GM12875 (cell line): ENCODE results near the gene SIRPG.
"Not testable (repeated sequence)": the region's sequence is repeated elsewhere in the genome, so short reads cannot be mapped to it uniquely, and the experiment has no call there.

ENCODE experiments used
- H3K4me3 ChIP-seq: one replicate; pipeline ENCODE4 v1.5.1; 2011; ENCODE audit warnings: low read depth, low read length, control low read depth
- TF ChIP-seq, protein P1 (sequence below): IDR thresholded peaks from 2 replicates; pipeline ENCODE4 v1.5.1; 2011; ENCODE audit warnings: low read depth, mild to moderate bottlenecking, control low read depth, inconsistent platforms, low read length, moderate library complexity, borderline replicate concordance; ENCODE audit not compliant: insufficient read depth

Gene SIRPG

DNA sequence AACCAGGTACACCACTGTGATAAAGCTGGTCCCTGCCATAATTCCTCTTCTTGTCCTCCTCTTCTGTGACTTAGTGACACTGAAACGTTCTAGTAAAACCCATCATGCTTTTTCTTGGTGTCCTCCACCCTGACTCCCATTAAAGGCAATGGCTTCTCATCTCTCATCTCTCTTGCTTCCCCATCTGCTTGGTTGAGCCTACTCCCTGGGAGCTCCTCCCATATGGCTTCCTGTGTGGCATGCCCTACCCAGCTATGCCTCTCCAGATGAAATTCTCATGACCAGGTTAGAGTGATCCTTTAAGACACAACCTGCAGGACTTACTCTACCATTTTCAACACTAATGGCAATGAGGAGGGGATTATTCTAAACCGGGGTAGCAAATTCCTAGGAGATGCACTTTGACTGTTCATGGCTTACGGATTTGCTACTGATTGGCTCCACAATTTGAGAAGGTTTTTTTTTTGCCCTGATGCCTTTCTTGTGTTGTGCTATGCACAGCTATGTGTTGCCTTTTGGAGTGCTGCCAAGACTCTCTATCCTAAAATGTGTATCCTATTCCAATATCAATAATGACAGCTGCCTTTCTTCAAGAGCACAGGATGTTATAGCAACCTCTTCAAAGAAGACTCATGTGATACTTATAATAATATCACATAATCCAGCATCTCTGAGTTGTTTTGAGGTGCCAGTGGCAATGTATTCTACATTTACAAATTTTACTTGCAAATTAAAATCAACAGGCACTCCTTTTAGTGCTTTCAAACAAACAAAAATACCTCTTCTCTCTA, 6.1 kb downstream of the SIRPG start:
- no peak overlapping the region for H3K4me3 ChIP-seq
- TF ChIP-seq, protein P1, sequence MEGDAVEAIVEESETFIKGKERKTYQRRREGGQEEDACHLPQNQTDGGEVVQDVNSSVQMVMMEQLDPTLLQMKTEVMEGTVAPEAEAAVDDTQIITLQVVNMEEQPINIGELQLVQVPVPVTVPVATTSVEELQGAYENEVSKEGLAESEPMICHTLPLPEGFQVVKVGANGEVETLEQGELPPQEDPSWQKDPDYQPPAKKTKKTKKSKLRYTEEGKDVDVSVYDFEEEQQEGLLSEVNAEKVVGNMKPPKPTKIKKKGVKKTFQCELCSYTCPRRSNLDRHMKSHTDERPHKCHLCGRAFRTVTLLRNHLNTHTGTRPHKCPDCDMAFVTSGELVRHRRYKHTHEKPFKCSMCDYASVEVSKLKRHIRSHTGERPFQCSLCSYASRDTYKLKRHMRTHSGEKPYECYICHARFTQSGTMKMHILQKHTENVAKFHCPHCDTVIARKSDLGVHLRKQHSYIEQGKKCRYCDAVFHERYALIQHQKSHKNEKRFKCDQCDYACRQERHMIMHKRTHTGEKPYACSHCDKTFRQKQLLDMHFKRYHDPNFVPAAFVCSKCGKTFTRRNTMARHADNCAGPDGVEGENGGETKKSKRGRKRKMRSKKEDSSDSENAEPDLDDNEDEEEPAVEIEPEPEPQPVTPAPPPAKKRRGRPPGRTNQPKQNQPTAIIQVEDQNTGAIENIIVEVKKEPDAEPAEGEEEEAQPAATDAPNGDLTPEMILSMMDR, result no peak

DNA sequence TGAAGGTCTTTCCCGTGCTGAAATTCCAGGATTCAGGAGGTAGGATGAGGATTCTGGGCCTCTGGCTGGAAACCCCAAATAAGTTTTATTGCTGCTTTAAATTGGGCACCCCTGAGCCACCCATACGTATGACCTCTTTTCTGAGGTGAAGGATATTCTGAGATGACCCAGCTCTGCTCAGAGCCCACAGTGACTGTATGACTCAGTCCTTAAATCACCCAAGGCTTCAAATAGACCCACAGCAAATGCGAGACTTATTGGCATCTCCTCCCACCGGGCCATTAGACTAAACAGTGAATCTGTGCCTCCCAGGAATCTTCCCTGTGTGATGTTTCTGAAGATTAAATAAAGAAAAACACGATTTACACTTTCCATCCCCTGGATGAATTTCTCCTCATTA, 9.5 kb downstream of the SIRPG start:
- H3K4me3 ChIP-seq, result no peak overlapping the region
- TF ChIP-seq, protein P1, result no peak

DNA sequence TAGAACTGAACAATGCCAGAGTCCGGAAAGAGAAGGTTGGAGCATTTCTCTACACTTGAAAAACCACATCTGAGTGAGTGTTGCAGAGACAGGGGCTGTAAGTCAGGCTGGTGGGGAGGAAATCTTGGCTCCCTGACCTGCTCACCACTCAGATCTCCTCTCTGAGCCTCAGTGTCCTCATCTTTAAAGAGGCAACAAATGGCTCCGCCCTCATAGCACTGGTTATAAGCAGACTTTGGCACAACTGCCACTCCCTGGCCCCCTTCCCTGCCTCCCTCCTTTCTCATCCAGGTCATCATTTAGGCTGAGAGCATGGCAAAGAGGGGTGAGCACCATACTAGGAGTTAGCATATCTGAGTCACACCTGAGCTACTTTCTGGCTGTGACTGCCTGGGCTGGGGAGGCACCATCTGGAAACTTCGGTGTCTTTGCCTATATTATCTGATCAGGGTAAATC, 10.6 kb downstream of the SIRPG start:
- TF ChIP-seq, protein P1, result no peak
- no peak overlapping the region for H3K4me3 ChIP-seq

DNA sequence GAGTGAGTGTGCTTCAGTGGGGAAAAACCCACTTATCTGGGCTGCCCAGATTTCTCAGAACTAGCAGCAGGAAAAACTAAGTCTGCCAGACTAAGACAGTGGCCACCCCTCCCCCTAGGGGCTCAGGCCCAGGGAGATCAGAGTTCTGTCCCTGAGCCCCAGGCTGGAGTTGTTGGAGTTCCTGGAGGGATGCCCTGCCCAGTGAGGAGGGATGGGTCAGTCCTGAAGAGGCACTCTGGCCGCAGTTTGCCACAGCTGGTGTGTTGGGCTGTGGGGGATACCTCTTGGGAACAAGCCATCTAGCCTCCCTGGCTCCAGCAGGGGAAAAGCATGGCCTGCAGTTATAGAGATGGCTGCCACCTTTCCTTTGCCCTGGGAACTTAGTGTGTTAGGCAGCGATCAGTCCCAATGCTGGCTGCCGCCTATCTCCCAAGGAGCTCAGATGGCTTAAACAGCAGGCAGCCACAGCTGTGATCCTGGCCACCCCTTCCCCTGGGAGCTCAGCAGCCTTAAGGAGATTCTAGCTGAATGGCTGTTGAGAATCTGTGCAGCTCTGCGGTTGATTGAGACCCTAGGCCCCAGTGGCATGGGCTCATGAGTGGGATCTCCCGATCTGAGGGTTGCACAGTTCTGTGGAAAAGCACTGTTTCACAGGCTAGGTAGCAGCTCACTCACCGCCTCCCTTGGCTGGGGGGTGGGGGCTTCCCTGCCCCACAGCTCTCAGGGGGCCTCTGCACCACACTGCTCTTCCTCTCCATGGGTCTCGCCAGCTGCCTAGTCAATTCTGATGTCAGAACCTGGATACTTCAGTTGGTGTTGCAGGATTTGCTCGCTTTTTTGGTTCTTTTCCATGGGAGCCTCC, 13.2 kb downstream of the SIRPG start:
- H3K4me3 ChIP-seq, result no peak overlapping the region
- TF ChIP-seq, protein P1, result no peak

DNA sequence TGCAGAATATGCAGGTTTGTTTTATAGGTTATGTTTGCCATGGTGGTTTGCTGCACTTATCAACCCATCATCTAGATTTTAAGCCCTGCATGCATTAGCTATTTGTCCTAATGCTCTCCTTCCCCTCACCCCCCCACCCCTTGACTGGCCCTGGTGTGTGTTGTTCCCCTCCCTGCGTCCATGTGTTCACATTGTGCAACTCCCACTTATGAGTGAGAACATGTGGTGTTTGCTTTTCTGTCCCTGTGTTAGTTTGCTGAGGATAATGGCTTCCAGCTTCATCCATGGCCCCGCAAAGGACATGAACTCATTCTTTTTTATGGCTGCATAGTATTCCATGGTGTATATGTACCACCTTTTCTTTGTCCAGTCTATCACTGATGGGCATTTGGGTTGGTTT, 18.9 kb downstream of the SIRPG start:
- not testable (repeated sequence) for H3K4me3 ChIP-seq

DNA sequence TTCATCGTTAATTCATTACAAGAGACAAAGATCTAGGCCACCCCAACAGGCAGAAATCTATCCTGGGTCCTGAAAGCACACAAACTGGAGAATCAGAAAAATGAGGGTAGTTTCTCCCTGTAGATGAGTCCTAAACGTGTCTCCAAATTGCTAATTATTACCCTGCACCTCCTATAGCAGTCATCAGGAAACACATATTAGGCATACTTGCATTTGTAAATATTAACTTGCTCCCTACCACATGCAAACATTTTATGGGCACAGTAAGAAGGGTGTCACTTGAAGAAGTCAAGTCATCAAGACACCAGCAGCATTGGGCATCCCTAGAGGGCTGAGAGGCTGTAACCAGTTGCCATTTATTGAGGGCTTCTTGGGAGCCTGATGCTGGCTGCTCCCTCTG, 19.8 kb downstream of the SIRPG start:
- H3K4me3 ChIP-seq, result no peak overlapping the region
- TF ChIP-seq, protein P1, result no peak

DNA sequence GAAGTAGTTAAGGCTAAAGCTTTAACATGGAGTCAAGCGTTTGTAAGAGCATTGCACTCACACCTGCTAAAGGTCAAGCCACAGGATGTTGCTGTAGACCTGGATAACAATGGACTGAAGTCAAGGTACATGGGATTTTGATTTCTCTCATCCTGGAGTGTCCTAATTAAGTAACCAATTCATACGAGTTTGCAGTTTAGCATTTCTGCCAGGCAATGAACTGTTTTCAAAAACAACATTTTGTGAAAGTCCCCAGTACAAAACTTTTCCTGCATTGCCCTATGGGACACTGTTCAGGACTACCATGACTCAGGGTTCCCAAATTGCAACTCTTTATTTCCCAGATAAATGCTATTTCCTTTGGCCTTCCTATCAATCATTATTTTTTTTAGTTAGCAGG, 20.4 kb downstream of the SIRPG start:
- TF ChIP-seq, protein P1, result no peak
- no peak overlapping the region for H3K4me3 ChIP-seq
